Upper lobe of left lung (tissue), 4 donors: ENCODE data around the gene MYMK.

Source experiments
- POLR2AphosphoS5 ChIP-seq, 2 donors: sonication (generic); formaldehyde crosslinking; IDR thresholded peaks; one replicate each; pipeline ENCODE4 v1.5.1; 2017; ENCODE audit warnings: antibody characterized with exemption in 2 of 2
- TF ChIP-seq, protein P1 (sequence below), 6 experiments: fragments of 450-650 bp in 4 of 6; fragments of 200-600 bp in 2 of 6; sonication (generic) in 2 of 6; IDR thresholded peaks; one replicate each; pipeline ENCODE4 v1.5.1; 2016 to 2019; ENCODE audit warnings: antibody characterized with exemption in 6 of 6

DNA sequence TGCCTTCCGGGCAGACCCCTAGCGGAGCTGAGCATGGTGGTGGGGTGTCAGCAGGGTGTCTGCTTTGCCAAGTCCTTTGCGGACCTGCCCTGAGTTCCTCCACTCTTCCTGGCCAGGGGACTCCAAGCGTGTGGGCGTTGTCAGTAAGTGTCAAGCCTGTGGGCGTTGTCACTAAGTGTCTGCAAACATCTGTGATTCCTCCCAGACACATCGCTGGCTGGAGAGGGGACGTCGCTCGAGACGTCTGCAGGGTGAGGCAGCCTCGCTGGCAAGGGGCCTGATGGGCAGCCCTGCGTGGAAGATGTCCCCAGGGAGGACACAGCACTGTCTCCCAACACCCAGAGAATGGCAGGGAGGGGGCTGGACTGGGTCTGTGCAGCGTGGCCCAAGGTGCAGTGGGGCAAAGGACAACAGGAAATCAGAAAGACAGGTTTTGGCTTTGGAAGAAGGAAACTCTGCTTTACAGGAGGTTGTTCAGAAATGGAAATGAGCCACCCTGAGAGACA, 38.6 kb upstream of the MYMK start:
- TF ChIP-seq POLR2AphosphoS5 (IDR thresholded peaks at IDR 0.05): peak; percentile 88 to 96
- TF ChIP-seq, protein P1, sequence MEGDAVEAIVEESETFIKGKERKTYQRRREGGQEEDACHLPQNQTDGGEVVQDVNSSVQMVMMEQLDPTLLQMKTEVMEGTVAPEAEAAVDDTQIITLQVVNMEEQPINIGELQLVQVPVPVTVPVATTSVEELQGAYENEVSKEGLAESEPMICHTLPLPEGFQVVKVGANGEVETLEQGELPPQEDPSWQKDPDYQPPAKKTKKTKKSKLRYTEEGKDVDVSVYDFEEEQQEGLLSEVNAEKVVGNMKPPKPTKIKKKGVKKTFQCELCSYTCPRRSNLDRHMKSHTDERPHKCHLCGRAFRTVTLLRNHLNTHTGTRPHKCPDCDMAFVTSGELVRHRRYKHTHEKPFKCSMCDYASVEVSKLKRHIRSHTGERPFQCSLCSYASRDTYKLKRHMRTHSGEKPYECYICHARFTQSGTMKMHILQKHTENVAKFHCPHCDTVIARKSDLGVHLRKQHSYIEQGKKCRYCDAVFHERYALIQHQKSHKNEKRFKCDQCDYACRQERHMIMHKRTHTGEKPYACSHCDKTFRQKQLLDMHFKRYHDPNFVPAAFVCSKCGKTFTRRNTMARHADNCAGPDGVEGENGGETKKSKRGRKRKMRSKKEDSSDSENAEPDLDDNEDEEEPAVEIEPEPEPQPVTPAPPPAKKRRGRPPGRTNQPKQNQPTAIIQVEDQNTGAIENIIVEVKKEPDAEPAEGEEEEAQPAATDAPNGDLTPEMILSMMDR (IDR thresholded peaks at IDR 0.05): no peak
